H1 (cell line): ENCODE measurements around the gene RPL21. TPM values are rescaled to one million over a fixed set of nuclear protein-coding genes. Genes with fewer than 3 reads are reported as not detected.

ENCODE experiments used
- CTCF ChIA-PET: fragments of 300-600 bp; sonication (Branson Sonifier 250); formaldehyde crosslinking; loops from one replicate; lab custom pipeline; 2021; ENCODE audit not compliant: partially characterized antibody; lab: Charles Lee
- POLR2A ChIA-PET: fragments of 300-600 bp; sonication (Branson Sonifier 250); formaldehyde crosslinking; loops from one replicate; lab custom pipeline; 2021; ENCODE audit warnings: inconsistent platforms; ENCODE audit not compliant: partially characterized antibody; lab: Charles Lee
- DNase-seq, 2 experiments: peaks; one replicate each; pipeline versions ENCODE4 v3.0.0 to v3.0.0-alpha.2; 2010 to 2022; ENCODE audit warnings: low spot score in 2 of 2, low read depth in 1 of 2, mixed read lengths in 1 of 2
- FAIRE-seq: peaks from 2 replicates; lab custom pipeline; 2011; peaks lifted over from hg19 to GRCh38; lab: Jason Lieb, UNC
- H2AFZ ChIP-seq: 2 replicates; pipeline ENCODE4 v1.8.1; 2012; ENCODE audit warnings: low read length, inconsistent platforms
- H2AK5ac ChIP-seq: 2 replicates; pipeline ENCODE4 v1.6.1; 2013; ENCODE audit warnings: low read depth, low read length
- H2BK120ac ChIP-seq: replicated peaks from 2 replicates; pipeline ENCODE3; 2013; ENCODE audit warnings: low read depth, low read length, inconsistent platforms
- H2BK12ac ChIP-seq: 2 replicates; pipeline ENCODE4 v1.6.1; 2013; ENCODE audit warnings: low read depth, low read length
- H2BK15ac ChIP-seq: 2 replicates; pipeline ENCODE4 v1.6.1; 2013; ENCODE audit warnings: low read length
- H2BK20ac ChIP-seq: 2 replicates; pipeline ENCODE4 v1.6.1; 2013; ENCODE audit warnings: low read length
- H2BK5ac ChIP-seq: 2 replicates; pipeline ENCODE4 v1.6.1; 2013; ENCODE audit warnings: low read depth, low read length
- H3K14ac ChIP-seq: 2 replicates; pipeline ENCODE4 v1.6.1; 2013; ENCODE audit warnings: inconsistent platforms; ENCODE audit not compliant: insufficient read length
- H3K18ac ChIP-seq: 2 replicates; pipeline ENCODE4 v1.6.1; 2013; ENCODE audit warnings: low read length; ENCODE audit errors: extremely low read depth
- H3K23ac ChIP-seq: 2 replicates; pipeline ENCODE4 v1.6.1; 2013; ENCODE audit warnings: inconsistent platforms; ENCODE audit not compliant: insufficient read length
- H3K23me2 ChIP-seq: 2 replicates; pipeline ENCODE4 v1.6.1; 2013; ENCODE audit warnings: low read depth, low read length
- H3K27ac ChIP-seq: 2 replicates; pipeline ENCODE4 v1.6.1; 2011; ENCODE audit warnings: low read depth, low read length, inconsistent platforms
- H3K27me3 ChIP-seq, 4 experiments: replicated peaks in 1 of 4; 1 replicate in 1 of 4; 2 replicates in 3 of 4; pipeline versions ENCODE4 v1.6.1 to v1.8.1; 2011 to 2013; ENCODE audit warnings: low read length in 3 of 4, mild to moderate bottlenecking in 3 of 4, inconsistent platforms in 2 of 4, mixed read lengths in 2 of 4, moderate library complexity in 1 of 4; ENCODE audit not compliant: control insufficient read depth in 3 of 4, insufficient read depth in 3 of 4; ENCODE audit errors: extremely low read depth in 1 of 4
- H3K36me3 ChIP-seq, 4 experiments: 2 replicates each; pipeline versions ENCODE4 v1.6.1 to v1.8.1; 2011 to 2013; ENCODE audit warnings: mild to moderate bottlenecking in 4 of 4, low read length in 3 of 4, moderate library complexity in 2 of 4, control low read depth in 1 of 4, inconsistent platforms in 1 of 4; ENCODE audit not compliant: insufficient read depth in 4 of 4, control insufficient read depth in 2 of 4
- H3K4ac ChIP-seq: replicated peaks from 2 replicates; pipeline ENCODE3; 2013; ENCODE audit warnings: low read length, low read depth, mixed read lengths, inconsistent platforms; ENCODE audit not compliant: insufficient read length
- H3K4me1 ChIP-seq, 4 experiments: replicated peaks in 1 of 4; 1 replicate in 1 of 4; 2 replicates in 3 of 4; pipeline versions ENCODE4 v1.6.1 to v1.8.1; 2011 to 2013; ENCODE audit warnings: low read length in 3 of 4, inconsistent platforms in 2 of 4, mixed read lengths in 1 of 4; ENCODE audit not compliant: insufficient read depth in 4 of 4, control insufficient read depth in 3 of 4
- H3K4me2 ChIP-seq, 2 experiments: 2 replicates each; pipeline versions ENCODE4 v1.6.1 to v1.8.1; 2011 to 2013; ENCODE audit warnings: low read depth in 2 of 2, low read length in 2 of 2, control low read depth in 1 of 2, inconsistent platforms in 1 of 2, mild to moderate bottlenecking in 1 of 2; ENCODE audit not compliant: insufficient read depth in 1 of 2
- H3K4me3 ChIP-seq, 4 experiments: fragments of 200-600, 300-600 bp in 1 of 4; sonication (generic), shearing (Covaris generic), sonication (Bioruptor Twin) in 1 of 4; 2 replicates each; pipeline versions ENCODE4 v1.5.1 to v1.8.1; 2011 to 2016; ENCODE audit warnings: low read length in 4 of 4, low read depth in 3 of 4, control low read depth in 2 of 4, inconsistent platforms in 2 of 4, mild to moderate bottlenecking in 2 of 4, mixed read lengths in 1 of 4, moderate library complexity in 1 of 4; ENCODE audit not compliant: insufficient read depth in 2 of 4; ENCODE audit errors: extremely low read depth in 1 of 4
- H3K56ac ChIP-seq: replicated peaks from 2 replicates; pipeline ENCODE3; 2013; ENCODE audit warnings: low read depth, mild to moderate bottlenecking, mixed read lengths, low read length, inconsistent platforms; ENCODE audit not compliant: insufficient read length
- H3K79me1 ChIP-seq: 2 replicates; pipeline ENCODE4 v1.6.1; 2013; ENCODE audit warnings: low read depth, low read length, control low read depth
- H3K79me2 ChIP-seq, 2 experiments: 2 replicates each; pipeline versions ENCODE4 v1.6.1 to v1.8.1; 2012 to 2013; ENCODE audit warnings: low read length in 2 of 2, mild to moderate bottlenecking in 2 of 2, inconsistent platforms in 1 of 2; ENCODE audit not compliant: insufficient read depth in 2 of 2, control insufficient read depth in 1 of 2
- H3K9ac ChIP-seq, 4 experiments: replicated peaks in 1 of 4; 1 replicate in 1 of 4; 2 replicates in 3 of 4; pipeline versions ENCODE4 v1.6.1 to v1.8.1; 2011 to 2013; ENCODE audit warnings: low read depth in 3 of 4, low read length in 3 of 4, control low read depth in 2 of 4, mild to moderate bottlenecking in 2 of 4, moderate library complexity in 2 of 4, inconsistent platforms in 1 of 4; ENCODE audit errors: extremely low read depth in 1 of 4
- H3K9me3 ChIP-seq, 2 experiments: 2 replicates each; pipeline versions ENCODE4 v1.6.1 to v1.8.1; 2012 to 2013; ENCODE audit warnings: mild to moderate bottlenecking in 2 of 2, moderate library complexity in 2 of 2, control low read depth in 1 of 2, inconsistent platforms in 1 of 2, low read depth in 1 of 2, low read length in 1 of 2, mixed read lengths in 1 of 2; ENCODE audit not compliant: insufficient read depth in 2 of 2
- H4K20me1 ChIP-seq, 2 experiments: replicated peaks in 1 of 2; 2 replicates each; pipeline versions ENCODE3 to v1.8.1; 2011 to 2013; ENCODE audit warnings: inconsistent platforms in 2 of 2, low read length in 2 of 2, mild to moderate bottlenecking in 1 of 2; ENCODE audit not compliant: insufficient read depth in 2 of 2, control insufficient read depth in 1 of 2
- H4K5ac ChIP-seq: 2 replicates; pipeline ENCODE4 v1.6.1; 2013; ENCODE audit warnings: low read length, low read depth, mixed read lengths, inconsistent platforms; ENCODE audit not compliant: insufficient read length
- H4K8ac ChIP-seq: 2 replicates; pipeline ENCODE4 v1.8.0; 2013; ENCODE audit warnings: mild to moderate bottlenecking, moderate library complexity, low read length, inconsistent platforms; ENCODE audit not compliant: insufficient read depth; ENCODE audit errors: extremely low read depth
- H4K91ac ChIP-seq: replicated peaks from 2 replicates; pipeline ENCODE3; 2013; ENCODE audit warnings: low read length, mixed read lengths, inconsistent platforms; ENCODE audit not compliant: insufficient read length
- ASH2L ChIP-seq: fragments of 200-600, 300-600 bp; sonication (generic); IDR thresholded peaks from one replicate; pipeline ENCODE4 v1.7.1; 2017; ENCODE audit warnings: low read length
- CTBP2 ChIP-seq: IDR thresholded peaks from 2 replicates; pipeline ENCODE4 v1.7.0; 2011; ENCODE audit warnings: borderline replicate concordance, mild to moderate bottlenecking, moderate library complexity, mixed read lengths, low read length; ENCODE audit not compliant: insufficient read depth, insufficient read length
- FOSL1 ChIP-seq: IDR thresholded peaks from 2 replicates; pipeline ENCODE4 v1.6.1; 2011; ENCODE audit warnings: mild to moderate bottlenecking, low read depth, low read length, moderate library complexity; ENCODE audit not compliant: insufficient read depth
- JUND ChIP-seq: IDR thresholded peaks from 2 replicates; pipeline ENCODE4 v1.6.1; 2011; ENCODE audit warnings: mild to moderate bottlenecking, improper control_type of control experiment, low read length
- MAFK ChIP-seq: IDR thresholded peaks from 2 replicates; pipeline ENCODE4 v1.6.1; 2012; ENCODE audit warnings: low read depth, mild to moderate bottlenecking, improper control_type of control experiment, low read length
- POLR2AphosphoS5 ChIP-seq: IDR thresholded peaks from 2 replicates; pipeline ENCODE4 v1.6.1; 2011; ENCODE audit warnings: low read depth, low read length
- RAD21 ChIP-seq, 2 experiments: IDR thresholded peaks in 1 of 2; conservative IDR thresholded peaks in 1 of 2; 2 replicates each; pipeline ENCODE4 v1.6.1; 2011; ENCODE audit warnings: low read depth in 2 of 2, low read length in 2 of 2, improper control_type of control experiment in 1 of 2, inconsistent platforms in 1 of 2, mild to moderate bottlenecking in 1 of 2, moderate library complexity in 1 of 2
- RXRA ChIP-seq: IDR thresholded peaks from 2 replicates; pipeline ENCODE4 v1.6.1; 2011; ENCODE audit warnings: low read depth, mild to moderate bottlenecking, low read length, moderate library complexity; ENCODE audit not compliant: insufficient read depth
- SP1 ChIP-seq: IDR thresholded peaks from 2 replicates; pipeline ENCODE4 v1.6.1; 2011; ENCODE audit warnings: low read depth, low read length
- SP2 ChIP-seq: IDR thresholded peaks from 2 replicates; pipeline ENCODE4 v1.6.1; 2012; ENCODE audit warnings: mild to moderate bottlenecking, low read length, inconsistent platforms
- SRF ChIP-seq: IDR thresholded peaks from 2 replicates; pipeline ENCODE4 v1.6.1; 2011; ENCODE audit warnings: mild to moderate bottlenecking, low read depth, low read length, moderate library complexity
- TAF1 ChIP-seq: IDR thresholded peaks from 2 replicates; pipeline ENCODE4 v1.6.1; 2011; ENCODE audit warnings: mild to moderate bottlenecking, low read depth, low read length
- WGBS, 2 experiments: shearing (Covaris generic) in 1 of 2; methylation state at CpG; one replicate each; pipeline versions ENCODE4 v1.1.6 to v1.1.7; 2013 to 2015; ENCODE audit warnings: low lambda C conversion rate in 2 of 2, mixed read lengths in 2 of 2, inconsistent platforms in 1 of 2, low coverage in 1 of 2, missing lambda C conversion rate in 1 of 2; ENCODE audit not compliant: insufficient replicate concordance in 2 of 2, insufficient coverage in 1 of 2, insufficient read length in 1 of 2; ENCODE audit errors: extremely low coverage in 1 of 2, missing lambda C conversion rate in 1 of 2; 5-methylcytosine and 5-hydroxymethylcytosine counted together
- polyA plus RNA-seq, 7 experiments: library from polyadenylated mRNA; depleted of rRNA in 3 of 7; stranded (reverse) in 5 of 7; unstranded in 2 of 7; fragments of >200 nt in 5 of 7; fragments of 200-250 nt in 2 of 7; gene quantifications; 1 replicate in 5 of 7; 2 replicates in 1 of 7; 4 replicates in 1 of 7; pipeline versions ENCODE4 v1.2.1 to v1.2.3, GENCODE V29; 2011 to 2013; ENCODE audit warnings: missing spikeins in 2 of 7, mixed read lengths in 2 of 7
- total RNA-seq: library from RNA; stranded (reverse); fragmentation: NEBNext Ultra II Directional; extraction: Animal tissue kit (Norgen Biotek cat#: 25700); gene quantifications from 2 replicates; pipeline ENCODE4 v1.2.1, GENCODE V29; 2021
- TF ChIP-seq, protein P1 (sequence below): IDR thresholded peaks from 2 replicates; pipeline ENCODE4 v1.6.1; 2012; ENCODE audit warnings: inconsistent platforms

RPL21 gene
- total and polyA plus RNA-seq, 2 of the 8 experiments (the other 6 are each of a cell fraction or from before 2014, with no cell fraction given), result 624 to 1,283 TPM

DNA sequence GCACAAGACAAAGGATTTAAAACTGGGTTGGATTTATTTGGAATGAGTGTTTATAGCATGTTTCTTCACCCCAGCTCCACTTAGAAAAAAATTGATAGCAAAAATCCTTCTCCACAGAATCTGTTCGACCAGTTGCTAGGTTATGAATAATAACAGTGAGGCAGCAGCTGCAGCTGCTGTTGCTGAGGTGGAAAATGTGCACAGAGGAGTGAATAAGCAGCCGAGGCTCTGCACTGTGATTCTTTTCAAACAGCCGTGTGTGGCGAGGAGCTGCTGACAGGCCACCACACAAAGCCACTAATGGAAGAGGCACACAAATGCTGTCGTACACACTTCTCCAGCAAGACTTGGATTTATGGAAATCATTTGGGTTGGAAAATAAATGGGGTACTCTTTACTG, 12.8 kb downstream of the RPL21 start:
- Histone ChIP-seq H3K27me3 (peaks cover 0 to 1% (median 0%) of the 10 kb centered on the region in 4 experiments; a peak in 3 of 7 replicates), H2BK12ac (no peak overlapping the region), H4K20me1 (peaks cover 0 to 2% of the 10 kb centered on the region in 2 experiments), H3K23me2 (no peaks in the 10 kb centered on the region), H3K23ac (no peak overlapping the region), H2AK5ac (no peak overlapping the region), H2BK120ac (no peak overlapping the region), H2AFZ (no peak overlapping the region), H2BK20ac (no peak overlapping the region), H3K79me1 (no peaks in the 10 kb centered on the region; the same call in 1 of the 2 replicates), H3K27ac (no peak overlapping the region), H3K4me2 (no peak overlapping the region), H3K79me2 (no peaks in the 10 kb centered on the region), H3K9ac (peak overlapping the region in 1 of 4 experiments; percentile 48; a peak in 1 of 7 replicates), H2BK15ac (no peak overlapping the region), H3K4ac (no peak overlapping the region), H3K36me3 (peaks cover 0 to 6% (median 3%) of the 10 kb centered on the region in 4 experiments; a peak in 4 of 8 replicates), H3K9me3 (no peaks in the 10 kb centered on the region), H4K91ac (no peak overlapping the region), H3K56ac (no peak overlapping the region), H4K8ac (no peak overlapping the region), H2BK5ac (no peak overlapping the region), H3K4me1 (peaks cover 0 to 2% (median under 1%) of the 10 kb centered on the region in 4 experiments; a peak in 5 of 7 replicates), H3K14ac (no peak overlapping the region), H4K5ac (no peak overlapping the region), H3K4me3 (no peak overlapping the region), H3K18ac (no peak overlapping the region)
- no peak for DNase-seq
- CTCF ChIA-PET, result no interaction called here
- POLR2A ChIA-PET, result interaction anchor here (0.7 to 15.4 kb wide), 5 partner anchors 8 to 21 kb away, joined by 3 to 197 read pairs (median 3); partner anchors contain the start of gene RPL21
- 90% methylated on average over 5 of the region's 5 CpGs; no CpG with 5 or more reads in 1 of the 2 experiments for WGBS, 2 experiments
- FAIRE-seq, result no peak
- TF ChIP-seq, protein P1, sequence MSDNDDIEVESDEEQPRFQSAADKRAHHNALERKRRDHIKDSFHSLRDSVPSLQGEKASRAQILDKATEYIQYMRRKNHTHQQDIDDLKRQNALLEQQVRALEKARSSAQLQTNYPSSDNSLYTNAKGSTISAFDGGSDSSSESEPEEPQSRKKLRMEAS, result no peak
- no peak for TF ChIP-seq FOSL1
- TF ChIP-seq JUND, result no peak
- no peak for TF ChIP-seq SRF
- TF ChIP-seq TAF1, result no peak
- no peak for TF ChIP-seq MAFK
- TF ChIP-seq RAD21 (IDR thresholded peaks at IDR 0.05 in 1 of 2, conservative IDR thresholded peaks at IDR 0.05 in 1 of 2; ENCODE audit: low read depth in 2 of 2, low read length in 2 of 2), result no peak
- no peak for TF ChIP-seq CTBP2
- TF ChIP-seq SP1, result no peak
- no peak for TF ChIP-seq RXRA
- TF ChIP-seq SP2, result no peak
- no peak for TF ChIP-seq POLR2AphosphoS5
- TF ChIP-seq ASH2L, result no peak
